ENCODE measurements around the gene SRSF4. TPM values are rescaled to one million over a fixed set of nuclear protein-coding genes. Genes with fewer than 3 reads are reported as not detected.

Gene SRSF4
- total RNA-seq, 1 donor = 27.9 TPM

GRCh38 chr1:29202584-29203340, 21.1 kb upstream of the SRSF4 start:
- H3K79me2 ChIP-seq (ENCODE audit: insufficient read depth, low read length) = no peaks in the 10 kb centered on the region
- H3K27me3 ChIP-seq (ENCODE audit: insufficient read depth, low read length) = no peaks in the 10 kb centered on the region
- peak; percentile 99 for TF ChIP-seq CTCF (IDR thresholded peaks at IDR 0.05; ENCODE audit: extremely low read depth, low read depth, low read length)
- DNase-seq (ENCODE audit: insufficient read length, low spot score, missing footprints) = peak; percentile 99
- peaks cover 38% of the 10 kb centered on the region for H3K36me3 ChIP-seq (ENCODE audit: insufficient read depth, low read length)
- no peaks in the 10 kb centered on the region for H4K20me1 ChIP-seq (ENCODE audit: insufficient read depth, low read length)
- no peak overlapping the region for H3K4me3 ChIP-seq (ENCODE audit: insufficient read depth, low read length)
- no peaks in the 10 kb centered on the region for H3K9me3 ChIP-seq (ENCODE audit: low read depth, low read length)
- peak overlapping the region; percentile 22 for H3K4me2 ChIP-seq (ENCODE audit: insufficient read depth, low read length)
- peak overlapping the region; percentile 67 for H3K27ac ChIP-seq (ENCODE audit: low read depth, low read length)
- H3K4me1 ChIP-seq (ENCODE audit: insufficient read depth, low read length) = peaks cover 7% of the 10 kb centered on the region
- H2AFZ ChIP-seq (ENCODE audit: low read length) = peak overlapping the region; percentile 75

- H2AFZ ChIP-seq (ENCODE audit: low read length) = peak overlapping the region; percentile 75
- no peak for TF ChIP-seq CTCF (IDR thresholded peaks at IDR 0.05; ENCODE audit: extremely low read depth, low read depth, low read length)
- no peaks in the 10 kb centered on the region for H3K27me3 ChIP-seq (ENCODE audit: insufficient read depth, low read length)
- peaks cover 12% of the 10 kb centered on the region for H3K4me1 ChIP-seq (ENCODE audit: insufficient read depth, low read length)
- H3K36me3 ChIP-seq (ENCODE audit: insufficient read depth, low read length) = peaks cover 38% of the 10 kb centered on the region
- no peak overlapping the region for H3K4me3 ChIP-seq (ENCODE audit: insufficient read depth, low read length)
- H3K4me2 ChIP-seq (ENCODE audit: insufficient read depth, low read length) = peak overlapping the region; percentile 22
- no peak for DNase-seq (ENCODE audit: insufficient read length, low spot score, missing footprints)
- no peaks in the 10 kb centered on the region for H4K20me1 ChIP-seq (ENCODE audit: insufficient read depth, low read length)
- H3K79me2 ChIP-seq (ENCODE audit: insufficient read depth, low read length) = no peaks in the 10 kb centered on the region
- H3K27ac ChIP-seq (ENCODE audit: low read depth, low read length) = peak overlapping the region; percentile 67
- no peaks in the 10 kb centered on the region for H3K9me3 ChIP-seq (ENCODE audit: low read depth, low read length)
Observed at GRCh38 chr1:29202053-29202452, 20.4 kb upstream of the SRSF4 start.

- no peak overlapping the region for H2AFZ ChIP-seq (ENCODE audit: low read length)
- no peaks in the 10 kb centered on the region for H4K20me1 ChIP-seq (ENCODE audit: insufficient read depth, low read length)
- no peak for TF ChIP-seq CTCF (IDR thresholded peaks at IDR 0.05; ENCODE audit: extremely low read depth, low read depth, low read length)
- peak overlapping the region; percentile 67 for H3K27ac ChIP-seq (ENCODE audit: low read depth, low read length)
- H3K27me3 ChIP-seq (ENCODE audit: insufficient read depth, low read length) = no peaks in the 10 kb centered on the region
- peaks cover 37% of the 10 kb centered on the region for H3K36me3 ChIP-seq (ENCODE audit: insufficient read depth, low read length)
- DNase-seq (ENCODE audit: insufficient read length, low spot score, missing footprints) = no peak
- H3K9me3 ChIP-seq (ENCODE audit: low read depth, low read length) = no peaks in the 10 kb centered on the region
- no peak overlapping the region for H3K4me3 ChIP-seq (ENCODE audit: insufficient read depth, low read length)
- no peak overlapping the region for H3K4me2 ChIP-seq (ENCODE audit: insufficient read depth, low read length)
- H3K79me2 ChIP-seq (ENCODE audit: insufficient read depth, low read length) = no peaks in the 10 kb centered on the region
- peaks cover 15% of the 10 kb centered on the region for H3K4me1 ChIP-seq (ENCODE audit: insufficient read depth, low read length)
Observed at GRCh38 chr1:29201595-29202051, 19.9 kb upstream of the SRSF4 start.

GRCh38 chr1:29200906-29201594, 19.4 kb upstream of the SRSF4 start:
- no peak for TF ChIP-seq CTCF (IDR thresholded peaks at IDR 0.05; ENCODE audit: extremely low read depth, low read depth, low read length)
- Histone ChIP-seq H3K79me2 (ENCODE audit: insufficient read depth, low read length) (no peaks in the 10 kb centered on the region), H3K4me2 (ENCODE audit: insufficient read depth, low read length) (no peak overlapping the region), H3K27ac (ENCODE audit: low read depth, low read length) (no peak overlapping the region), H3K4me3 (ENCODE audit: insufficient read depth, low read length) (no peak overlapping the region), H3K36me3 (ENCODE audit: insufficient read depth, low read length) (peaks cover 32% of the 10 kb centered on the region), H3K4me1 (ENCODE audit: insufficient read depth, low read length) (peaks cover 20% of the 10 kb centered on the region), H2AFZ (ENCODE audit: low read length) (no peak overlapping the region), H3K9me3 (ENCODE audit: low read depth, low read length) (no peaks in the 10 kb centered on the region), H3K27me3 (ENCODE audit: insufficient read depth, low read length) (no peaks in the 10 kb centered on the region), H4K20me1 (ENCODE audit: insufficient read depth, low read length) (no peaks in the 10 kb centered on the region)
- no peak for DNase-seq (ENCODE audit: insufficient read length, low spot score, missing footprints)

Data from osteoblast (primary cell).